Activated CD4-positive, alpha-beta T cell treated with anti-CD3 and anti-CD28 coated beads for 48 hours (primary cell): ENCODE data around the gene ACAP3.
"Not testable (repeated sequence)": the region's sequence is repeated elsewhere in the genome, so short reads cannot be mapped to it uniquely, and the experiment has no call there.

ENCODE experiments used
- DNase-seq: peaks from one replicate; pipeline ENCODE4 v3.0.0-alpha.2; 2020

ACAP3 gene

DNA sequence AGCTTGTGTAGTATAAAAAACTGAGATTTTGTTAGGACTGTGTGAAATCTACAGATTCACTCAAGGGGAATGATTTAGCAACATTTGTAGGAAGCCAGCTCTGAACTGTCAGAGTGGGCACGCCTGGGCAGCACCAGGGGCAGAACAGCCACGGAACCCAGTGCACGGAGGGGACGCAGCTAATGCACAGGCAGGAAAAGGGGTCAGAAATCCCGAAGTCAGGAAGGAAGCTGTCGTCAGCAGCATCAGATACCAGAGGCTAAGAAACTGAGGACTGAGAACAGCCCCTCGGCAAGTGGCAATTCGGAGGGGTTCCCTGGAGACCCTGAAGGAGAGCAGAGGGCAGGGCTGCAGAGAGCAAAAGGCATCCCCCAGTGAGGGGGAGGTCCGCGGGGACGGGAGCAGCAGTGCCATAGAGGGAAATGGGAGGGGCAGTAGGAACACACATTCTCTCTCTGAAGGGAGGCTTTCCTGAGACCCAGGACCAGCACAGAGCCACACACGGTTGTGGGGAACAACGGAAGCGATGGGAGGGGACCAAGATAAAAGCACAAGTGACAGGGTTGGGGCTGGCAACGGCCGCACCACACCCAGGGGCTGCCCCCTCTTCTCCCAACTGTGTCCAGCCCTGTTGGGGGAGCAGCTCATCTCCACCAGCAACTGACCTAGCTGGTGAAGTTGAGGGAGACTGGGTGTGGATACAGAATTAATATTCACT, 46.7 kb downstream of the ACAP3 start:
- DNase-seq, result no peak

- no peak for DNase-seq
Measured at GRCh38 chr1:1259951-1260600, 47.7 kb downstream of the ACAP3 start.

- DNase-seq, result no peak
Measured at GRCh38 chr1:1259540-1259939, 48.2 kb downstream of the ACAP3 start.

DNA sequence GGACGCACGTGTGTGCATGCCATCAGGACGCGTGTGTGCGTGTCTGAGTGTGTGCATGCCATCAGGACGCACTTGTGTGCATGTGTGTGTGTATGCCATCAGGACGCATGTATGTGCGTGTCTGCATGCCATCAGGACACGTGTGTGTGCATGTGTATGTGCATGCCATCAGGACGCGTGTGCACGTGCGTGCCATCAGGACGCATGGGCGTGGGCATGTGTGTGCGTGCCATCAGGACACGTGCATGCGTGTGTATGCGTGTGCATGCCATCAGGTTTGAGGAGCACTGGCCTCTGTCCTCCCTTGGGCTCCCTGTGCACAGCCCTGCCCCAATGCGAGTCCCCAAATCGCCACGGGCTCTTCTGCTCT, 48.6 kb downstream of the ACAP3 start:
- no peak for DNase-seq

DNA sequence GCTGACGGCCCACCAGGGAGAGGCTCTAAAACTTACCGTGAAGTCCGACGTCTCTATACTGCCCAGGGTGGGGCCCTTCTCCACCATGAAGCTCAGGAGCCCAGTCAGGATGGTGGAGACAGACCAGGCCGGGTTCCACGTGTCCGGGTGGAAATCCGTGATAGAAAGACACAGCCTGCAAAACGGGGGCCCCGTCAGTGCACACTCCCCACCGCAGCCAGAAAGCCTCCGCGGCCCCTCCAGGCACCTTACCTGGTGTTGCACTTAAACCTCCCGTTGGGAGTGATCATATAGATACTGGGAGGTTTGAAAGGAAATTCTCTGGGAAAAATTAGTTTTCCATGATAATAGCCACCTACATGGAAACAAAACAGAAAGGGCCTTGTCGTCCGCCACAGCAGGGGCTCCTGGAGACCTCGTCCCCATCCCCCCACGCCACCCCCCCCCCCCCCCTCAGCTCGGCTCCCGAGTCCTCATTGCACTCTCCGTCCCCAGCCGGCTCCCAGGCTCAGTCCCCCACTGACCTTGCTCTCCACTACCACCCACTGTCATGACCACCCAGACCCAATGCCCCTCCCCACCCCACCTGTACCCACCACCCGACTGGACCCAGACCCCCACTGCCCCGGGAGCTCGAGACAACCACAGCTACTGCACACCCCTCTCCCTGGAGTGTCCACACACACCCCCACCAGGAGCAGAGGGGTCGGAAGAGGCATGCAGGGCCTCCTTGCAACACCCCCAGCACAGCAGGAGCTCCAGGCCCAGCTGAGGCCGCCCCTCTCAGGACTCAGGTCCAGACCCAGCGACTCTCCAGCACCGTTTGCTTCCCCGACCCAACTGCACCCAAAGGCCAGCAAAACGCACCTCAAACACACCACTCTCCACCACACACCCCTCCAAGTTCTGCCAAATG, 50.5 kb downstream of the ACAP3 start:
- DNase-seq, result no peak

- DNase-seq, result no peak
Measured at GRCh38 chr1:1255611-1256010, 52.1 kb downstream of the ACAP3 start.

DNA sequence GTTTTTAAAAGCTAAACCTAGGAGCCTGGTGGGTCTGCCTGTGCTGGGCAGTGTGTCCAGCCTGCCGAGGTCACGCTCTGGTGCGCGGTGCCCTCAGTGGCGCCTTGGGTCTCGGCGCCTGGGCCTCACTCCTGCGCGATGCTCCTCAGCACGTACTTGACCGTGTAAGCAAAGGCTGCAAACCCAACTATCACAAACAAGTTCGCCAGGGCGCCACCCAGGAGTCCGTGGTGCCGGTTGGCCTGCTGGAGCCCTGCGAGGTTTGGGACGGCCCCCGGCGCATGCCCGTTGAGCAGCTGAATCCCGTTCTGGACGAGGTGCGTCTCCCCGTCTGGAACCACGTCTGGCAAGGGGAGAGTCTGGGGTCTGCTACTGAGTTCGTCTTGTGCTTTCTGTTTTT, 52.7 kb downstream of the ACAP3 start:
- no peak for DNase-seq

DNA sequence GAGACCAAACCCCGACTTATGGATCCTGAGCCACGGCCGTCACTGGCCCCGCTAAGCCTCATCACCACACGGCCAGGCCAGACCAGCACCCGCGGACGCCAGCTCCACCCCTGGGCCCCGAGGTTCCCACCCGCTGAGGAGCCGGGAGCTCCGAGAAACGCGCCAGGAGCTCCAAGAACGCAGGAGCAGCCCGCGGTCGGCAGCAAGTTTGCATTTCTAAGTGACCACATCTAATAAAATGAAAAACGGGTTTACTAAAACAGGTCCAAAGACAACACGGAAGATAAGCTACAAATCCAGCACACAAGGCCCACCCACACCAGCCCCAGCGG, 53.1 kb downstream of the ACAP3 start:
- no peak for DNase-seq

DNA sequence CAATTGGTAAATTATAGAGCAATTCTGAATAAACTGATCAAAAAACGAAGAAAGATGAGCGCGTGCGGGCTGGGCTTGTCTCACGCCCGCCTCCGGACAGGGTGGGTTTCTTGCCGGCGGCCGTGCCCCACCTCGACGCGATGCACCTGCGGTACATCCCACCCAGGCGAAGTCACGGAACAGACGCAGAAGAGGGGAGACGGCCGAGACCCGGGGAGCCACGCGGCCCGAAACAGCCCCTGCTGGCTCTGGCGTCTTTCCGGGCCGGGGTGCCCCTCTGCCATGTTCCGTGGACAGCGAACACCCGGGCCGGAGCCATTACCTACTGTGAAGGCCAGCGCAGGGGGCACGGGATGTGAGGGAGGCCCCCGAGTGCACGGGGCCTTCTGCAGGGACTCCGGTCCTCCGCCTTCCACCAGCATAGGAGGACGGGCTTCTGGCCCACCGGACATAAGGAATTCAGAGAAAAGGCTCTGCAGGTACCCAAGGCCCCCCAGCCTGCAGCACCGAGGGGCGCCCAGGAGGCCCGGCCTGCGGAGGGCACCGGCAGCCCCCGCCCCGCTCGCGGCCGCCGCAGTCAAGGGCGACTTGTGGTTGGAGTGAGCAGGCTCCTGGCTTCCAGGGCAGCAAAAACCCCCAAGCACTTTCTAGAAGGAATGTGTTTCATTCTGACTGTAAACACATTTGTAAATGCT, 53.6 kb downstream of the ACAP3 start:
- DNase-seq, result no peak

GRCh38 chr1:1253314-1253713, 54.4 kb downstream of the ACAP3 start:
- DNase-seq, result no peak

DNA sequence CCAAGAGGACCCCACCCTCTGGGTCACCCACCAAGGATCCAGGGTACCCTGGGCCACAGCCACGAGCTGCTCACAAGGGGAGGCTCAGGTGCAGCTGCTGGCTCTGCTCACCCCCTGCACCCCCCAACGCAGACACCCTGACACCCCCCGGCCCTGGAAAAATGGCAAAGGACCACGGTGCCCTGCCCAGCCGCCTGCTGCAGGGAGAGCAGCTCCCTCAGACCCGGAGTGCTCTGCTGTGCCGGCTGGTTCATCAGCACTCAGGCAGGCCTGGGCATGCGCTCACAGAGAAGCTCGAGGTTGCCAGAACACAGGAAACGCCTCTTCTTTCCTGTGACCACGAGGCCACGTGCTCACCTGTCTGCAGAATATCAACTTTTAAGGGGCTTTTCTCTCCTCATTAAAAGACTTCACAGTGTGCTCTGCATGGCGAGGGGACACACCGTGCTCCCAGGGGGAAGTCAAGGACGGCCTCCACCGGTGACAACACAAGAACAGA, 56.9 kb downstream of the ACAP3 start:
- DNase-seq, result peak; percentile 71

DNA sequence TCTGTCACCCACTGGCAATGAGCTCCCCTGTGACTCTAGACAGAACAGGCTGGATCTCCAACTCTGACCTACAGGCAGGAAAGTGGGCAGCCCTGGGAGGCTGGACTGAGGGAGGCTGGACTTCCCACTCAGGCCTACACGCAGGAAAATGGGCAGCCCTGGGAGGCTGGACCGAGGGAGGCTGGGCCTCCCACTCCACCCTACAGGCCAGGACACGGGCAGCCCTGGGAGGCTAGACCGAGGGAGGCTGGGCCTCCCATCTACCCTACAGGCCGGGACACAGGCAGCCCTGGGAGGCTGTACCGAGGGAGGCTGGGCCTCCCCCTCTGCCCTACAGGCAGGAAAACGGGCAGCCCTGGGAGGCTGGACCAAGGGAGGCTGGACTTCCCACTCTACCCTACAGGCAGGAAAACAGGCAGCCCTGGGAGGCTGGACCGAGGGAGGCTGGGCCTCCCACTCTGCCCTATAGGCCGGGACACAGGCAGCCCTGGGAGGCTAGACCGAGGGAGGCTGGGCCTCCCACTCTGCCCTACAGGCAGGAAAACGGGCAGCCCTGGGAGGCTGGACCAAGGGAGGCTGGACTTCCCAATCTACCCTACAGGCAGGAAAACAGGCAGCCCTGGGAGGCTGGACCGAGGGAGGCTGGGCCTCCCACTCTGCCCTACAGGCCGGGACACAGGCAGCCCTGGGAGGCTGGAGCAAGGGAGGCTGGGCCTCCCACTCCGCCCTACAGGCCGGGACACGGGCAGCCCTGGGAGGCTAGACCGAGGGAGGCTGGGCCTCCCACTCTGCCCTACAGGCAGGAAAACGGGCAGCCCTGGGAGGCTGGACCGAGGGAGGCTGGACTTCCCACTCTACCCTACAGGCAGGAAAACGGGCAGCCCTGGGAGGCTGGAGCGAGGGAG, 59.5 kb downstream of the ACAP3 start:
- not testable (repeated sequence) for DNase-seq

GRCh38 chr1:1247341-1247913, 60.3 kb downstream of the ACAP3 start:
- DNase-seq, result no peak

GRCh38 chr1:1246577-1247340, 61.0 kb downstream of the ACAP3 start, which contains the start of gene C1QTNF12:
Gene C1QTNF12, minus strand, starts transcription at chr1:1246722. Its CDS starts 32 bp downstream, at chr1:1246690.
- no peak for DNase-seq

DNA sequence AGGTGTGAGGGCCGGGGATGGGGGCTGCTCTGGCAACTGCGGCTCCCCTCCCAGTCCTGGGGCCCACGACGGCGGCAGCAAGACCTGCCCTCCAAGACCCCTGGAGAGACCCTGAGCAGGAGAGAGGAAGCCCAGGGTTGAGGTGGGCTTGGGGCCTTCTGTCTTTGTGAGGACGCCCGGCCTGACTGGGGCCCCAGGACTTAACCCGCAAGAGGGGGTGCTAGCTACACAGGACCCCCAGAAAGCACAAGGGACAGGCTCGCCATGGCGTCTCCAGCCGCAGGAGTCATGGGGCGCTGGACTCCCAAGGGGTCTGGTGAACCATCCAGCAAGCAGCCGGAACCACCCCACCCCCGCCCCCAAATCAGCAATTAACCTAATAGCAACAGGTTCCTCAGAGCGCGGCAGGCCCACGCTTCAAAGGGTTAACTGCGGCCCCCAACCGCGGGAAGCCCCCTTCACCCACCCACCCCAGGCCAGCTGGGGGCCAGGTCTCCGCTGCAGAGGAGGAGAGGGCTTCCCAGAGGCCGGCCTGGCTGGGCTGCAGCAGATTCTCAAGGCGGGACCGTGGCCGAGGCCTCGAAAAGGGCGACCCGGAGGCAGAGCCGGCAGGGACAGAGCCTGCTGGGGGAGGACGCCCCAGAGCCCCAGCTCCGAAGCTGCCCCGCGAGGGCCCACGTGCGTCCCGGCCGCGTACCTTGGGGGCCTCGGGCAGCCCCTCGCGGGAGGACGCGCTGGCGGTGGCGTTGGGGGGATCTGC, 61.7 kb downstream of the ACAP3 start:
- DNase-seq, result no peak

DNA sequence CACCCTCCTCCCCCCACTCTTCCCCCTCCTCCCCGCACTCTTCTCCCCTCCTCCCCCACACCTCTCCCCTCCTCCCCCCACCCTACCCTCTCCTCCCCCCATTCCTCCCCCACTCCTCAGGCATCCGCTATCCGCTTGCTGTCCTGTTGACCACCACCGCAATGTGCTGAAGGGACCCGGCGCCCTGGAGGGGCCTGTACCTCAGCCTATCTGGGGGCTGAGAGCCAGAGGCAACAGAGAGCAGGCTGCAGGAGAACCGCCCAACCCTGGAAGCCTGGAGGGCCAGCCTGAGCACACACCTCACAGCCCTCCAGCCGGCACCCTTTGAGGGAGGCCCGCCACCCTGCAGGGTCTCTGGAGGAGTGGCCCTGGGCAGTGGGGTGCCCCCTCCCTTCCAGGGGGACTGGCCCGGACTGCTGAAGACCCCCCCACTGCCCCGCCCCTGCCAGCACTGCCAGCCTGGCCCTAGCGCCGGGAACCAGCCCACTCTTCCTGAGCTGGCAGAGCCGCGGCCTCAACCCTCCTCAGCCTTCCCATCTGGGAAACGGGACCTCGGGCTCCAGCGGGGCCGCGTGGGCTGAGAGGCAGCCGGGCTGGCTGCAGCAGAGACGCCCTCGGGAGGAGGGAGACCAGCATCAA, 62.4 kb downstream of the ACAP3 start:
- DNase-seq, result no peak

- no peak for DNase-seq
Measured at GRCh38 chr1:1244192-1244811, 63.4 kb downstream of the ACAP3 start.

DNA sequence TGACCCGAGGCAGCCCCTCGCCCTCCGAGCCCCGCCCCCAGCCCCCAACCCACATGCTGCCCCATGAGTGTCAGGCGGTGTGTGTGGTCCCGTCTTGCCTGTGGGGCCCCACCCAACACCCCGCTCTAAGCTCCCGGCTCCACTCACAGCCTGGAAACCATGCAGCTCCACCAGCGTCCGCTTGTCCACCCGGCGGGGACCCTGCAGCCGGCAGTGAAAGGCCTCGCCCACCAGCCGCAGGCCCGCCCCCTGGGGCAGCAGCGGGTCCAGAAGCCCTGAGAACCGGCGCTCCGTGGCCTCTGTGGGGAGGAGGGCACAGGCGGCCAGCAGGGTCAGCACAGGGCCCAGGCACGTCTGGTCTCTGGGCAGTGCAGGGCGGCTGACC, 63.9 kb downstream of the ACAP3 start:
- no peak for DNase-seq

DNA sequence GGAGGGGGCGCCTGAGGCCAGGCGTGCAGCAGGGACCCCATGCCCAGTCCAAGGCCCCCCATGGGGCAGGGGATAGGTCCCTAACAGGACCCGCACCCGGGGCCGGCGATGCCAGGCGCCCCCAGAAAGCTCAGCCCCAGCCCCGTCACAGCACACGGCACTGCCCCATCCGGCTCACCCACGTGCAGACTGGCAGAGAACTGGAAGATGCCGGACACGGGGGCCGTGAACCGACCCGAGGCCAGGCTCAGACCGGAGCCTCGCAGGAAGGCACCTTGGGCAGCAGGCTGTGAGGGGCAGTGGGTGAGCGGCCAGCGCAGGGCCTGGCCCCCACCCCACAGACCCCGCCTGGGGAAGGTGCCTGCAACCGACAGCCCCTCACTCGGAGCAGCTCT, 64.5 kb downstream of the ACAP3 start:
- no peak for DNase-seq
